Activated CD4-positive, alpha-beta T cell treated with anti-CD3 and anti-CD28 coated beads, Interleukin-2, Interleukin-6, amounts not matched to agents 100 ng/mL and 50 ng/mL, durations not matched to agents 16 hours and 8 hours (primary cell): ENCODE results near the gene IQCF6.
A peak's percentile ranks its signal among the peaks of the same experiment; 100 is the strongest.
"Not testable (repeated sequence)": the region's sequence is repeated elsewhere in the genome, so short reads cannot be mapped to it uniquely, and the experiment has no call there.

Experiments used
- DNase-seq: peaks from one replicate; pipeline ENCODE4 v3.0.0-alpha.2; 2020

Gene IQCF6

DNA sequence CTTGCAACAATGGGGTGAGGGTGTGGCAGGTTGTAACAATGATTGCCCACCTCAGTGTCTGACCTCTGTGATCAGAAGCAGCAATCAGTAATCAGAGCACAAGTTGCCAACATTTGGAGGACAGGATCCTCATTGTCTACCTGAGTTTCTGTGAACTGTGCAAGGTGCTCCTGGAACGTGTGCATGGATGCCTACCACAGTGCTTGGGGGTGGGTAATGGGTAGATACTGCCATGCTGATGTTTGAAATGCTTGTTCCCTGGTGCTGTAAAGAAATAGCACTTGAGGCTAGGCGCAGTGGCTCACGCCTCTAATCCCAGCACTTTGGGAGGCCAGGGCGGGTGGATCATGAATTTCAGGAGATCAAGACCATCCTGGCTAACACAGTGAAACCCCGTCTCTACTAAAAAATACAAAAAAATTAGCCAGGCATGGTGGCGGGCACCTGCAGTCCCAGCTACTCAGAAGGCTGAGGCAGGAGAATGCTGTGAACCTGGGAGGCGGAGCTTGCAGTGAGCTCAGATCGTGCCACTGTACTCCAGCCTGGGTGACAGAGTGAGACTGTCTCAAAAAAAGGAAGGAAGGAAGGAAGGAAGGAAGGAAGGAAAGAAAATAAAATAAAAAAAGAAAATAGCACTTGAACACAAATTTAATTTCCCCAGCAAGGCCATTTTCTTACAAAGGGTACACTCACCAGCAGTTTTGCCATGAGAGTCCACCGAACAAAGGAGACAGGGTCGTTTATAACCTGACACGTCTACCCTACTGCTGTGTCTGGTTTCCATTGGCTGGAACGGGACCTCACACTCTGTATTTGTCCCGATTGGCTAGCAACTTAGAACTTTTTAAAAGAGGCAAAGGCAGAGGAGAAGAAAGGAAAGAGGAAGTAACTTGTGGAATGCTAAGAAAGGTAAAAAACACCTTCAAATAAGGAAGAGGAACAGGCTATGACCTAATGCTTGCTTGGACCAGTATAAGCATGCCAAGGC is 25.0 kb downstream of the IQCF6 start:
- not testable (repeated sequence) for DNase-seq

DNA sequence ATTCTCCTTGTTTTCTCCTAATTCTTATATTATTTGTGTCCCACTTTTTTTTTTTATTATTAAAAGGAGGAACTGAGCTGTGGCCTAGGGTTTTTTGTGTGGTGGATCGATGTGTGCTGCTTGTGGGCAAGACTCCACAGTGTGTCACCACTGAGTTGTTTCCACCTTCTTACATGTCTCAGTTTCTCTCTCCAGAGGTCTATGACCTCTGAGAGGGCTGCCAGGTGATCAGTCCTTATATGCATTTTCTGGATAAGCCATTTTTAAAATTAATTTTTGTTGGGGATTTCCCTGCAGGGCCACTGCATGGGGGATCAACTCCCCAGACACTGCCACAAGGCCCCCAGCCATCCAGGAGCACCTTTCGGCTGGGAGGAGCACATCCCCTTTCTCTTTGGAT is 27.8 kb downstream of the IQCF6 start:
- no peak for DNase-seq

- DNase-seq = no peak
Observed at GRCh38 chr3:51750878-51751277, 28.2 kb downstream of the IQCF6 start.

DNA sequence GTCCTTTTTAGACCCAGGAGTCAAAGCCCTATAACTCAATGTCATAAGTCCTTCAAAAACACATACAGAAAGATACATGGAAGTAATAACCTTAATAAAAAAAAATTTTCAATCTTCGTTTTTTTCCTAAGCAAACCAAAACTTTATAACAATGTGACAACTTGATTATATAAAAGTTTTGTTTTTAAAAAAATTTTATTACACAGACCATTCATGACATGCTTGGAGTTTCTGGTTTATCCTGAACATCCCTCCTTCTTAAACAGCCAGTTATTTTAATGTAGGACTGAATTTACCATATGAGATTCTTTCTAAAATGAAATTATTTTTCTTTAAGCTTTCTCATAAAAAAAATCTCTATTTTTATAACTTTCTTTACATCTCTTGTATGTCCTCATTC is 30.7 kb downstream of the IQCF6 start:
- no peak for DNase-seq

DNA sequence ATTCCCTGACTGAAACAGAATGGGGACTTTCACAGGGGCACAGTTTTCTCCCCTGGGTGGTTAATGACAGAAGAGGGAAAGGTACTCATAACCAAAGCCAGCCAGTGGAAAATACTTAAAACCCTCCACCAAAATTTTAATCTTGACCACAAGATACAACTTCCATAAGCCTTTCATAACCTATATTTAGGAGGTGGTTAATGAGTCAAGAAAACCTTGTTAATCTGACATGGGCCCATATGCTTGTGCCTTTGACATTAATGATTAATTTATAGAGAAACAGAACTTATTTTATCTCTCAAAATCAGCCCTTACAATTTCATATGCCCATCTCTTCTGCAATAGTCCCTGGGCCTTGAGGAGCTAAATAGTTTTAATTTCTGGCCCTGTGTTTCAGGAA is 31.2 kb downstream of the IQCF6 start:
- no peak for DNase-seq

GRCh38 chr3:51742978-51743377 is 36.1 kb downstream of the IQCF6 start:
- DNase-seq = not testable (repeated sequence)

- not testable (repeated sequence) for DNase-seq
Observed at GRCh38 chr3:51742320-51742719, 36.7 kb downstream of the IQCF6 start.

DNA sequence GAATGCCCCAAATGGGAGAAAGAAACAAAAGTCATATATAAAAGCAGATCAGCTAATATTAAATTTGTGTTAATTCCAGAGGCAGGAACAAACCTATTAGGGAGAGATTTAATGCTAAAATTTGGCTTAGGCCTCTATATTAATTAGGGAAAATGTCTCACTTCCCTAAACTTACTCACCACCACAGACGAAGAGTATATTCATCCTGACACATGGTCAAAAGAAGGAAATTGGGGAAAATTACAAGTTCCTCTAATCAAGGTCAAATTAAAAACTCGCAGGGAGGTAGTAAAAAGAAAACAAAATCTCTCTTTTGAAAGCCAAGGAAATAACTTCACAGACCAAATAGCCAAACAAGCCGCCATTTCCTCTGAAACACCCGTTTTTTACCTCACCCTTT is 39.9 kb downstream of the IQCF6 start:
- no peak for DNase-seq

GRCh38 chr3:51735950-51736349 is 43.1 kb downstream of the IQCF6 start:
- DNase-seq = no peak

GRCh38 chr3:51735039-51735438 is 44.0 kb downstream of the IQCF6 start:
- no peak for DNase-seq

DNA sequence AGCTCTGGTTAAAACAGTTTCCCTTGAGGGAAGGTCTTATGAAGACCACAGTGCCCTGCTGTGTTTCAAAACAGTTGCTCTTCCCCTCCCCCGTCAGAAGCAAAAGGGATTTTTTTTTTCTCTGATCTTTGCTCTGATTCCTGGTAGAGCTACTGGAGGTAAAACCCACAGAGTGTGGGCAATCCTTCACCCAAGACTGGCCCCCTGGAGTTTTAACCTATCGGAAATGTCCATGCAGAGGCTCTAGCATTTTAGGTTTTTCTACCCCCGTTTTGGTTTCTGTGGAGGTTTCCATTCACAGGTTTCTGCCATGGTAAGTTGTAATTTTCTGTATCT is 44.5 kb downstream of the IQCF6 start:
- peak; percentile 51 for DNase-seq

- DNase-seq = no peak
Observed at GRCh38 chr3:51733859-51734571, 45.0 kb downstream of the IQCF6 start.

- peak; percentile 29 for DNase-seq
Observed at GRCh38 chr3:51729042-51729633, 49.9 kb downstream of the IQCF6 start.
